Coronary artery (tissue), 2 donors: ENCODE data around the gene OR4K1.

Experiments used
- DNase-seq: peaks from one replicate; pipeline ENCODE4 v3.0.0-alpha.2; 2017; ENCODE audit warnings: low spot score
- H3K27ac ChIP-seq, 2 donors: fragments of 200-600 bp; sonication (generic); one replicate each; pipeline ENCODE4 v1.5.1; 2016 to 2019
- H3K4me3 ChIP-seq: fragments of 200-600 bp; sonication (generic); 2 replicates; pipeline ENCODE4 v1.5.1; 2016; ENCODE audit warnings: mild to moderate bottlenecking, moderate library complexity
- TF ChIP-seq, protein P1 (sequence below): fragments of 200-600 bp; sonication (generic); IDR thresholded peaks from one replicate; pipeline ENCODE4 v1.5.1; 2019; ENCODE audit warnings: antibody characterized with exemption

OR4K1 gene, protein sequence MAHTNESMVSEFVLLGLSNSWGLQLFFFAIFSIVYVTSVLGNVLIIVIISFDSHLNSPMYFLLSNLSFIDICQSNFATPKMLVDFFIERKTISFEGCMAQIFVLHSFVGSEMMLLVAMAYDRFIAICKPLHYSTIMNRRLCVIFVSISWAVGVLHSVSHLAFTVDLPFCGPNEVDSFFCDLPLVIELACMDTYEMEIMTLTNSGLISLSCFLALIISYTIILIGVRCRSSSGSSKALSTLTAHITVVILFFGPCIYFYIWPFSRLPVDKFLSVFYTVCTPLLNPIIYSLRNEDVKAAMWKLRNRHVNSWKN

DNA sequence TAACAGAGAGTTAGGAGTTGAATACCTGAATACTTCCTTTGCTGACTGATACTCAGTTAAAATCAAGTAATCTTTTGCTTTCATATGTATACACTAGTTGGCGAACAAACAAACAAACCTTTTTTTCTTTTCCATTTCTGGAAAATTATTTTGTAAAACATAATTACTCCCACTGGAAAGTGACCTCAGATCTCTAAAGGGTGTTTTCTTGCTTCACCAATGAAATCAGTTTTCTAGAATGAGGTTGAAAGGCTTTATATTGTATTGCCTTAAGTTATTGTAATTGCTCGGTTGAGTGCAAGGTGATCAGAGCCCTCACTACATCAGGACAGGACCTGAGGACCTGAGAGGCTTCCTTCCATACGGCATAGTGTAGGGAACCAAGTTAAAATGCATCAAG, at the start of gene OR4K1:
OR4K1 (plus strand) TSS at position 301 of the 400 bp plus-strand sequence. CDS start 4,750 bp downstream, outside the sequence.
- TF ChIP-seq, protein P1, sequence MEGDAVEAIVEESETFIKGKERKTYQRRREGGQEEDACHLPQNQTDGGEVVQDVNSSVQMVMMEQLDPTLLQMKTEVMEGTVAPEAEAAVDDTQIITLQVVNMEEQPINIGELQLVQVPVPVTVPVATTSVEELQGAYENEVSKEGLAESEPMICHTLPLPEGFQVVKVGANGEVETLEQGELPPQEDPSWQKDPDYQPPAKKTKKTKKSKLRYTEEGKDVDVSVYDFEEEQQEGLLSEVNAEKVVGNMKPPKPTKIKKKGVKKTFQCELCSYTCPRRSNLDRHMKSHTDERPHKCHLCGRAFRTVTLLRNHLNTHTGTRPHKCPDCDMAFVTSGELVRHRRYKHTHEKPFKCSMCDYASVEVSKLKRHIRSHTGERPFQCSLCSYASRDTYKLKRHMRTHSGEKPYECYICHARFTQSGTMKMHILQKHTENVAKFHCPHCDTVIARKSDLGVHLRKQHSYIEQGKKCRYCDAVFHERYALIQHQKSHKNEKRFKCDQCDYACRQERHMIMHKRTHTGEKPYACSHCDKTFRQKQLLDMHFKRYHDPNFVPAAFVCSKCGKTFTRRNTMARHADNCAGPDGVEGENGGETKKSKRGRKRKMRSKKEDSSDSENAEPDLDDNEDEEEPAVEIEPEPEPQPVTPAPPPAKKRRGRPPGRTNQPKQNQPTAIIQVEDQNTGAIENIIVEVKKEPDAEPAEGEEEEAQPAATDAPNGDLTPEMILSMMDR: no peak
- no peak for DNase-seq
- Histone ChIP-seq H3K4me3 (no peak within 1 kb of the TSS), H3K27ac (no peak within 1 kb of the TSS)

DNA sequence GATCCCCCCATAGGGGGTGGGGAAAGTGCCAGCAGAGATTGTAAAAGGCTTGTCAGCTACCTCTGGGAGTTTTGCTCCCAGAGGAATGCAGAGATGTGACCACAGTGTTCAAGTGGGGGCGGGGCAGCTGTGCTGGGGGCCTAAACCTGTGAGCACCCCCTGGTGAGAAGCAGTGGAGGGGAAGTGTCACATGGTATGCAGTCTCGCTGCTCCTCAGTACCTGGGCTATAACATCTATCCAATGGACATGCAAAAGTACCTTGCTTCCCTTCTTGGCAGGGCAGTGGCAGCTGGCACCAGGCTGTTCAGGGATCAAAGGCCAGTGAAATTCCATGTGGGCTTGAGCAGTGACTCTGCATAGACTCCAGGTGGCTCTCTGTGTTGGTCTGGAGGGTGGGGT, 35.4 kb upstream of the OR4K1 start:
- no peak for DNase-seq
- Histone ChIP-seq H3K27ac (no peak overlapping the region), H3K4me3 (no peak overlapping the region)
- TF ChIP-seq, protein P1: no peak

DNA sequence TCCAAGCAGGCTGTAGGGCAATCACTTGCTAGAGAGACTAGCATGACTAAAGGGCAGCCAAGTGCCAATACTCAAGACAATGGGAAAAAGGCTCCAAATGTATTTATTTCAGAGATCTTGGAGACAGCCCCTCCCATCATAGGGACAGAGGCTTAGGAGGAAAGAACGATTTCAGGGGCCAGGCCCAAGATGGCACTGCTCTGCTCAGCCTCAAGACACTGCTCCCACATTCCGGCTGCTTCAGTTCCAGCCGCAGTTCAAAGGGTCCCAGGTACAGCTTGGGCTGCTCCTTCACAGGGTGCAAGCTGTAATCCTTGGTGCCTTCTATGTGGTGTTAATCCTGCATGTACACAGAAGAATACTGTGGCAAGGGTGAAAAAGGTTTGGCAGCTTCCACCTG, 29.7 kb upstream of the OR4K1 start:
- Histone ChIP-seq H3K4me3 (no peak overlapping the region), H3K27ac (no peak overlapping the region)
- TF ChIP-seq, protein P1: no peak
- no peak for DNase-seq

DNA sequence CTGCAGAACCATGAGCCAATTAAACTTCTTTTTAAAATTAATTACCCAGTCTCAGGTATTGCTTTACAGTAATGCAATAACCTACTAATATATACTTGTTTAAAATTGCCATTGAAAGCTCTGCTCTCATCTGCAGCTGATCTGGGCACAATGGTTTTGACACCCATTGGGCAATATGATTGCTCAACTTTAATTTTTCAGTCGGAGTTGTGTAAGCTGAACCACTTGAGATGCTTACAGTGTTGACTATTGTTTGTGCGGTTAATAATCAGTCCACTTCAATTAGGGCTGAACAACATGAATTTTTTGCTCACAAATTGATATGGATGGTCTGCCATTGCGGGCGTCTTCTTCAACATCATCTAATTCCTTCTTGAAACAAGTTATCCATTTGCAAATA, 28.3 kb upstream of the OR4K1 start:
- Histone ChIP-seq H3K4me3 (no peak overlapping the region), H3K27ac (no peak overlapping the region)
- no peak for DNase-seq
- TF ChIP-seq, protein P1: no peak

DNA sequence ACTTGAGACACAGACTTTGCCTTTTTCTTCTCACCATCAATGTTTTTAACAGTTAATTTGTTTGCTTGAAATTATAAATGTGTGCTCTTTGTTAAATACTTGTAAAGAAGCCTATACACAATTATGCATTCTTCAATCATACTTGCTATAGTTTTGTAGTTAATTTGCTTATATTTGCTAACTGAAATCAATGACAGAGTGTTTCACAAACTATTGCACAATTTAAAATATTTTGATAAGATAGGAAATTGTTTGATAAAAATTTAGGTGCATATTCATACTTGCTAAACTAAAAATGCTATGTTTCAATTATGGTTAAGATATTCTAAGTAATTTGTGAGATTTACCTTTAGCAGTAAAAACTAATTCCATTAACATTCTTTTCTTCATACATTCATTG, 24.1 kb upstream of the OR4K1 start:
- TF ChIP-seq, protein P1: no peak
- no peak for DNase-seq
- H3K27ac ChIP-seq: no peak overlapping the region
- H3K4me3 ChIP-seq: no peak overlapping the region

DNA sequence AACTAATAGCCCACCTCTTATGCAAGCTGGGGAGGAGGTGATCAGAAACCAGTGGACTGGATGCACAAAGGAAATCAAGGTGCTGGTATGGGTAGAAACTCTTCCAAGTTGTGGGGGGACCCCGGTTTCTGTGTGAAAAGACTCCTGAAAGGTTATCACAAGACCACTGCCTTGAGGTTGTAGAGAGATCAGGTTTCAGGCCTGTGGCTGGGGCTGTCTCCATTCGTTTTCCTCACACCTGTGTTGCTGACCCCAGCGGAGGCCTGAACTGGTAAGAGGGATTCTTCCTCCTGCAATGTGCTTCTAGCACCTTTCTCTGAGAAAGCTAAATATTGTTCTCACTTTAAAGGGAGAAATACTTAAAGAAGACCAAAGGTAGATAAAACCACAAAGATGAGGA, 19.6 kb upstream of the OR4K1 start:
- no peak overlapping the region for H3K27ac ChIP-seq
- TF ChIP-seq, protein P1: no peak
- no peak for DNase-seq
- no peak overlapping the region for H3K4me3 ChIP-seq

DNA sequence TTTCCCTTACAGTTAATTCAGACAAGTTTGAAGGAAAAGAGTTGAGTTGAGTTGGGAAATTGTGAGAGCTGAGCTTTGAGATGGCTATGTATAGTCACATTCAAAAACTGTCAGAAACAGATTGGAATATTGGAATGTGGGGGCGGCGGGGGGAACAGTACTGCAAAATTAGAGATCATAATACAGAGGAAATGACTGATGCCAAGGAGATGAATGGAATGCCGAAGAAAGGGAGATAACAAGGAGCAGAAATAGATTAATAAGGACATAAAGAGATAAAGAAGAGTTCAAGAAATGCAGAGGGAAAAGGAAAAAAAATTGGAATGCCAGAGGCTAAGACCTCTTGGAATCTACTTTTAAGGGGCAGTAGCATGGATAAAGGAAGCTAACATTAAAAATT, 13.5 kb upstream of the OR4K1 start:
- H3K27ac ChIP-seq: no peak overlapping the region
- TF ChIP-seq, protein P1: no peak
- no peak for DNase-seq
- no peak overlapping the region for H3K4me3 ChIP-seq
